Duodenal mucosa (tissue), 2 donors: ENCODE data around the gene CPZ.

Experiments
- H3K27ac ChIP-seq: one replicate; pipeline ENCODE4 v1.7.0; 2013; ENCODE audit warnings: low read depth, low read length
- H3K27me3 ChIP-seq, 2 donors: one replicate each; pipeline ENCODE4 v1.7.0; 2013; ENCODE audit warnings: low read length in 2 of 2, control low read depth in 1 of 2; ENCODE audit not compliant: insufficient read depth in 2 of 2, control insufficient read depth in 1 of 2
- H3K36me3 ChIP-seq, 2 donors: one replicate each; pipeline ENCODE4 v1.7.0; 2013; ENCODE audit warnings: low read length in 2 of 2, control low read depth in 1 of 2; ENCODE audit not compliant: insufficient read depth in 2 of 2, control insufficient read depth in 1 of 2
- H3K4me1 ChIP-seq, 2 donors: one replicate each; pipeline ENCODE4 v1.7.0; 2013; ENCODE audit warnings: low read length in 2 of 2, control low read depth in 1 of 2; ENCODE audit not compliant: insufficient read depth in 2 of 2, control insufficient read depth in 1 of 2
- H3K4me3 ChIP-seq, 2 donors: one replicate each; pipeline ENCODE4 v1.7.0; 2013; ENCODE audit warnings: low read length in 2 of 2, low read depth in 1 of 2
- H3K9ac ChIP-seq, 2 donors: one replicate each; pipeline ENCODE4 v1.7.0; 2013; ENCODE audit warnings: low read length in 2 of 2, low read depth in 1 of 2
- H3K9me3 ChIP-seq, 2 donors: one replicate each; pipeline ENCODE4 v1.7.0; 2013; ENCODE audit warnings: low read length in 2 of 2, control low read depth in 1 of 2; ENCODE audit not compliant: control insufficient read depth in 1 of 2

Gene CPZ

DNA sequence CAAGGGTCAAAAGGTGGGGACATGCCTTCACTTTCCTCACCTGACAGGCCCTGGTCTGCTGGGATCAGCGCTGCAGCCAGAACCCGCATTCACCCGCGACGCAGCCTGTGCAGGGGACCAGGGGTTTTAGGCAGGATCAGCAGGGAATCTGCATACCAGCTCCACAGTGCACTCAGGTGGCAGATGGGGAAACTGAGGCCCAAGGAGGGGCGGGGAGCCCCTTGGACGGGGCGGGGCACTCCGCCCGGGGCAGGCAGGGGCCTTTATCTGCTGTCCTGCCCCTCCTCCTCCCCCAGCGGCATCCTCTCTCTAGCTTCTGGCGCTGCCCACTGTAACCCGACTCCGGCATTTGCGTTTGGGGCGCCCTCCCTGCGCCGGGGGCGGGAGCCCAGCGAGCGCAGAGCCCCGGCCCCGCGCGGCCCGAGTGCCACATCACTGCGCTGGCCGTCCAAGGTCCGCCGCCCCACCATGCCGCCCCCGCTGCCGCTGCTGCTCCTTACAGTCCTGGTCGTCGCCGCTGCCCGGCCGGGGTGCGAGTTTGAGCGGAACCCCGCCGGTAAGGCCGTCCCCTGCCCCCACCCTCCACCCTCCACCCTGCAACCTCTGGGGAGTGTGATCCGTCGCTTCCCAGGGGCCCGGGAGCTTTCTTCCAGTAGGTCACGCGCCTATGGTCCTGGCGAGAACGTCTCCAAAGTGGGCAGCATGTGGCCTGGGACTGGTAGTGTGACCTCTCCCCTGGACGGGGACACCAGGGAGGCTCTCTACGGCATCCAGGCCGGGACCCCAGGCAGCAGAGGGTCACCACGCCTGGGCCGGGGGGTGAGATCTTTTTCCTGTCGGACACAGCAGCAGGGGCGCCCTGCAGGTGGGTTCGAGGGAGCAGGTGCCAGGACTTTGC, at the start of gene CPZ:
Gene CPZ, plus strand, starts transcription at position 400 of the 898 bp plus-strand sequence. Its CDS starts 69 bp downstream, at position 469.
- Histone ChIP-seq H3K4me3 (no peak within 1 kb of the TSS), H3K9ac (no peak within 1 kb of the TSS), H3K9me3 (no peaks in the 10 kb centered on the region), H3K27me3 (peaks cover 30 to 34% of the 10 kb centered on the region in 2 donors), H3K27ac (no peak within 1 kb of the TSS), H3K36me3 (no peaks in the 10 kb centered on the region), H3K4me1 (peaks cover 0 to 3% of the 10 kb centered on the region in 2 donors)

DNA sequence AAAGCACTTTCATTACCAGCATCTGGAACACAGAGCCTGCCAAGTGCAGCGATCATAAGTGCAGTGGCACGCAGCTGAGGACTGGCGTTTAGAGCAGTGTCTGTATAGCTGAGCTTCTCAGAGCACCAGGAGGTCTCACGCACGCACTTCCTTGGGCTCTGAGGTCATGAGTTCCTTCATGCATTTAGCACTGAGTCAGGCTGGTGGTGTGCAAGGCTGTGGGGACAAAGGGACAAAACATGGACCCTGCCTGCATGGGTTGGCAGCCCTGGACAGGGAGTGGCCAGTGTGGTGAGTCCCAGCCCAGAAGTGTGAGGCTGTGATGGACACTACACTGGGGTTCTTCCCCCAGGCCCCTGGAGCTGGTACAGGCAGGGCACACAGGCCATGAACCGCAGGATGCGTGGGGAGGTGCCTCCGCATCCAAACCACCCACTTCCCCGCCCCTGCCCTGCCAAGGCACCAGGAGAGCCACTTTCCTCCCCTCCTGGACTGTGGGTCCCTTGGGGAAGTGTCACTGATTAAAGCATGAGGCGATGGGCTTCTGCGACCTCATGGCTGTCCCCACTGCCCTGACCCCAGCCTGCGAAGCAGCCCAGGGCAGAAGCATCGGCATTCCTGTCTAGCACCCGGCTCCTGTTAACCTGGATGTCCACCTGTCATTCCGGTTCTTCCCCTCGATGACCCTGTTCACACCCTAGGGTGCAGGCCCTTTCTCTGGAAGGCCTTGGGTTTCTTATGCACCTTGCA, 49.6 kb upstream of the CPZ start:
- Histone ChIP-seq H3K27me3 (no peaks in the 10 kb centered on the region), H3K36me3 (no peaks in the 10 kb centered on the region), H3K4me1 (no peaks in the 10 kb centered on the region), H3K4me3 (no peak overlapping the region), H3K9ac (no peak overlapping the region), H3K27ac (no peak overlapping the region), H3K9me3 (no peaks in the 10 kb centered on the region)

DNA sequence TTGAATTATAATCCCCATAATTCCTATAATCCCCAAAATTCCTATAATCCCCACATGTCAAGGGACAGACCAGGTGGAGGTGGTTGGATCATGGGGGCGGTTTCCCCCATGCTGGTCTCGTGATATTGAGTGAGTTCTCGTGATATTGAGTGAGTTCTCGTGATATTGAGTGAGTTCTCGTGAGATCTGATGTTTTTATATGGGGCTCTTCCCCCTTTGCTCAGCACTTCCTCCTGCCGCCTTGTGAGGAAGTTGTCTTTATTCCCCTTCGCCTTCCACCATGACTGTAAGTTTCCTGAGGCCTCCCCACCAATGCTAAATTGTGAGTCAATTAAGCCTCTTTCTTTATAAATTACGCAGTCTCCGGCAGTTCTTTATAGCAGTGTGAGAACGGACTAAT, 48.9 kb upstream of the CPZ start:
- Histone ChIP-seq H3K9ac (no peak overlapping the region), H3K36me3 (no peaks in the 10 kb centered on the region), H3K4me3 (no peak overlapping the region), H3K4me1 (no peaks in the 10 kb centered on the region), H3K9me3 (no peaks in the 10 kb centered on the region), H3K27me3 (no peaks in the 10 kb centered on the region), H3K27ac (no peak overlapping the region)

DNA sequence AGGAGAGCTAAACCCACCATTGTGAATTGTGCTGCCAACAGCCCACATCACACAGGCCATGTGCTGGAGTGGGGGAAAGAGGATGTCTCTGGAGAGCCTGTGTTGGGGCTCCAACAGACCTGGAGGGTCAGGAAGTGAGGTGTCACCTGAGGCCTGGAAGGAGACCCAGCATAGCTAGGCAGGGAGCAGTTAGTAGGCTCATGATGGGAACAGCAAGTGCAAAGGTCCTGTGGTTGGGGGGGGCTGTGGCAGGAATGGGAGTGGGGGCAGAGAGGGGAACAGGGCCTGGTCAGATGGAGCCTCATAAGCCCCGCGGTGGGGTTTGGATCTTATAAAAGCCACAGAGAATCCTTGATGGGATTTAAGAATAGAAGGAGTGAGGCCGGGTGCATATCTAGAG, 48.3 kb upstream of the CPZ start:
- Histone ChIP-seq H3K9me3 (no peaks in the 10 kb centered on the region), H3K27me3 (no peaks in the 10 kb centered on the region), H3K27ac (no peak overlapping the region), H3K9ac (no peak overlapping the region), H3K4me1 (no peaks in the 10 kb centered on the region), H3K36me3 (no peaks in the 10 kb centered on the region), H3K4me3 (no peak overlapping the region)

GRCh38 chr4:8544741-8545438, 47.7 kb upstream of the CPZ start:
- H3K9me3 ChIP-seq, result no peaks in the 10 kb centered on the region
- H3K4me3 ChIP-seq, result no peak overlapping the region
- no peaks in the 10 kb centered on the region for H3K27me3 ChIP-seq
- H3K4me1 ChIP-seq, result no peaks in the 10 kb centered on the region
- no peak overlapping the region for H3K9ac ChIP-seq
- no peaks in the 10 kb centered on the region for H3K36me3 ChIP-seq
- H3K27ac ChIP-seq, result no peak overlapping the region

DNA sequence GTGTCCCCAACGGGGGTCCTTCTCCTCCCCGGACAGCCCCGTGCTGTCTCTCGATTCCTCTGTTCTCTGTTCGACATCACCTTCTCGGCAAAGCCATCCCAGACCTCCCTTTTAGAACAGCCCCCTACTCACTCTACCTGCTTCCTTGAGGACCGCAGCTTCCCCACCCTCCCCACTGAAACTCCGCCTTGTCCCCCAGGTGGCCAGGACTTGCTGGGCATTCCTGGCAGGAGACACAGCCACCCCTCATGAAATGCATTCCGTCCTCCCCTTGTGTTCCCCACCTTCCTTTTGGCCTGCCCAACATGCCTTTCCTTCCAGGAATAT, 47.2 kb upstream of the CPZ start:
- H3K4me3 ChIP-seq, result no peak overlapping the region
- no peak overlapping the region for H3K27ac ChIP-seq
- no peaks in the 10 kb centered on the region for H3K9me3 ChIP-seq
- H3K4me1 ChIP-seq, result no peaks in the 10 kb centered on the region
- no peaks in the 10 kb centered on the region for H3K27me3 ChIP-seq
- H3K36me3 ChIP-seq, result no peaks in the 10 kb centered on the region
- no peak overlapping the region for H3K9ac ChIP-seq

DNA sequence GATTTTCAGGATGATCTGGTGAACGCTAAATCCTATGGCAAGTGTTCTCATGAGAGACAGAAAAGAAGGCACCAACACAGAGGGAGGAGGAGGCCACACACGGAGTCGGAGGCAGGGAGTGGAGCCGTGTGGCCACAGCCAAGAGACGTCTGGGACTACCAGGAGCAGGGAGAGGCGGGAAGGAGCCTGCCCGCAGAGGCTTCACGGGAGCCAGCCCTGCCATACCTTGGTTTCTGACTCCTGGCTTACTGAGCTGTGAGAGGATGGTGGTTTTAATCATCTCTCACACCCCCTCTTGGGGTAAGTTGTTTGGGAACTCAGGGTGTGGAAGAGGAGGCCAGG, 45.8 kb upstream of the CPZ start:
- no peak overlapping the region for H3K27ac ChIP-seq

GRCh38 chr4:8547108-8547911, 45.3 kb upstream of the CPZ start:
- no peak overlapping the region for H3K9ac ChIP-seq
- no peak overlapping the region for H3K4me3 ChIP-seq
- no peaks in the 10 kb centered on the region for H3K9me3 ChIP-seq
- no peaks in the 10 kb centered on the region for H3K36me3 ChIP-seq
- no peaks in the 10 kb centered on the region for H3K4me1 ChIP-seq
- H3K27me3 ChIP-seq, result no peaks in the 10 kb centered on the region
- H3K27ac ChIP-seq, result no peak overlapping the region

More for the DNA sequence above, 45.8 kb upstream of the CPZ start:
- Histone ChIP-seq H3K4me1 (no peaks in the 10 kb centered on the region), H3K9ac (no peak overlapping the region), H3K9me3 (no peaks in the 10 kb centered on the region), H3K4me3 (no peak overlapping the region), H3K27me3 (no peaks in the 10 kb centered on the region), H3K36me3 (no peaks in the 10 kb centered on the region)

DNA sequence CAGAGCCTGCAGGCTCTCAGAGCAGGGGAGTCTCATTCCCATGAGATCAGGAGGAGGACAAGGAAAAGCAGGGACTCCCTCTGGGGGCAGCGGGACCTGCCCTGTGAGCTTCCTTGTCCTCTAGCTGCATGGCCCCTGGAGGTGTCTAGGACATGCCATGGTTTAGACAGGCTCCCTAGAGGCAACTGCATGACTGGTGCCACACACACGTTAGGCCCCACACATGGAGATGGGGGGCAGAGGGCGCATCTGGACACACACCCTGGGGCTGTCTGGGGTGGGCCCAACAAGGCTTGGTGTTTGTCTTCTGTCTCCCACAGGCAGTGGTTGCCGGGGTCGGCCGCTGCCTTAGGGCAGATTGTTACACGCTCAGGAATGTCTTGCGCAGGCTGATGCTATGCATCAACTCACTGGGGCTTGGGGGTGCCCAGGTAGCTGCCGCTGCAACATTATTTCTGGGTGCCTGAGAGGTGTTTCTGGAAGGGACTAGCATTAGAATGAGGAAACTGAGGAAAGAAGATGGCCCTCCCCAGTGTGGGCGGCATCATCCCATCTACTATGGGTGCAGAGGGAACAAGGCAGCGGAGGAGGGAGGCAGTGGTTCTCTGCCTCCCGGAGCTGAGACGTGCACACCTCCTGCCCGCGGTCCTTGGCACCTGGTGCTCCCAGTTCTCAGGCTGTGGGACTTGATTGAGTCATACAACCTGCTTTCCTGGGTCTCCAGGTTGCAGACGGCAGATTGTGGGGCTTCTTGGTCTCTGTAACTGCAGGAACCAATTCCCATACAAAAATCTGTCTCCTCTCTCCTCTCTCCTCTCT, 44.4 kb upstream of the CPZ start:
- Histone ChIP-seq H3K4me1 (no peaks in the 10 kb centered on the region), H3K9ac (no peak overlapping the region), H3K4me3 (no peak overlapping the region), H3K27ac (no peak overlapping the region), H3K9me3 (no peaks in the 10 kb centered on the region), H3K36me3 (no peaks in the 10 kb centered on the region), H3K27me3 (no peaks in the 10 kb centered on the region)
